HG02759 (cell line): ENCODE measurements around the gene NTMT1.

ENCODE experiments used
- ATAC-seq: cut with Tn5 transposase; IDR thresholded peaks from one replicate; pipeline ENCODE4 v1.9.1; 2021; ENCODE audit warnings: mild to moderate bottlenecking, moderate library complexity; ENCODE audit not compliant: unreplicated experiment

The NTMT1 gene

DNA sequence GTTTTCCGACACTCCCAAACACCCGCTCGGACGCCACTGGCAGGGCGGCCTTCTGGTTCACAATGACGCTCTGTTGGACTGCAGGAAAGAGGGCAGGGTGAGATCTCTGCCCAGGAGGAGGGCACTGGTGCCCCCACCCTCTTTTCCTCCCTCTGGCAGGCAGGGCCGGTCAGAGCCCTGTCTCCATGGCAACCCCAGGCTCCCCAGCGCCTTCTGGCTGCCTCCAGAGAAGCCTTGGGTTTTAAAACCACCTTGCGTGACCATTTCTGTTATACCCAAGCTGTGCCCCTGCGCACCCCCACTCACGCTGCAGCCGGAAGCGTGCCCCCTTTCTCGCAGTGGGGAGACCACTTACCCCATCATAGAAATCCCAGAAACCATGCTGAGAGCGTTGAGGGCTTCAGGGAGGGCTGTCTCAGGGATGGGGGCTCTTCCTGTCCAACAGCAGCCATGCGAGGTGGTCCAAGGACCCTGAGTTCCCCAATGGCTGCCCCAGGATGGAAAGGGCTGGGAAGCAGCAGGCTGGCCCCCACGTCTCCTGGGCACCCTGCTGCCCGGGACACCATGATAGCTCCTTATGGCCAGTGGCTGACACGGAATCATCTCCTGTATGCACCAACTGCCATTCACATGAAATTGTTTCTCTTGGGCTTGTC, 12.3 kb upstream of the NTMT1 start:
- no peak for ATAC-seq

DNA sequence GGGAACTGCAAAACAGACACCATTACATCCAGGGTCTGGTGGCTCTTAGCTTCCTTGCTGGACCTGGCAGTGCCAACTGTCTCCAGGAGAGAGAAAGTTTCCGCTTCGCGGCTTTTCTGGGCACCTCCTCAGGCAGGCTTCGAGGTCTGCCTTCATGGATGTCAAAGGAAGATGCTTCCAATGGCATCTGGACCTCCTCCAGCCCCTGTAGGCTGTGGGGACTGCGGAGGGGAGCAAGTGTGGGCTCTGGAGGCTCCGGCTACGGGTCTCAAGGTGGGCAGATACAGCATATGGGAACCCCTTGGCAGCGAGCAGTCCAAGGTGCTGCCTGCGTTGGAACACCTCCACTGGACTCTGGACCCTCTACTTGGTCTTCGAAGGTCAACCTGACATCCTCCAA, 11.0 kb upstream of the NTMT1 start:
- ATAC-seq: no peak

DNA sequence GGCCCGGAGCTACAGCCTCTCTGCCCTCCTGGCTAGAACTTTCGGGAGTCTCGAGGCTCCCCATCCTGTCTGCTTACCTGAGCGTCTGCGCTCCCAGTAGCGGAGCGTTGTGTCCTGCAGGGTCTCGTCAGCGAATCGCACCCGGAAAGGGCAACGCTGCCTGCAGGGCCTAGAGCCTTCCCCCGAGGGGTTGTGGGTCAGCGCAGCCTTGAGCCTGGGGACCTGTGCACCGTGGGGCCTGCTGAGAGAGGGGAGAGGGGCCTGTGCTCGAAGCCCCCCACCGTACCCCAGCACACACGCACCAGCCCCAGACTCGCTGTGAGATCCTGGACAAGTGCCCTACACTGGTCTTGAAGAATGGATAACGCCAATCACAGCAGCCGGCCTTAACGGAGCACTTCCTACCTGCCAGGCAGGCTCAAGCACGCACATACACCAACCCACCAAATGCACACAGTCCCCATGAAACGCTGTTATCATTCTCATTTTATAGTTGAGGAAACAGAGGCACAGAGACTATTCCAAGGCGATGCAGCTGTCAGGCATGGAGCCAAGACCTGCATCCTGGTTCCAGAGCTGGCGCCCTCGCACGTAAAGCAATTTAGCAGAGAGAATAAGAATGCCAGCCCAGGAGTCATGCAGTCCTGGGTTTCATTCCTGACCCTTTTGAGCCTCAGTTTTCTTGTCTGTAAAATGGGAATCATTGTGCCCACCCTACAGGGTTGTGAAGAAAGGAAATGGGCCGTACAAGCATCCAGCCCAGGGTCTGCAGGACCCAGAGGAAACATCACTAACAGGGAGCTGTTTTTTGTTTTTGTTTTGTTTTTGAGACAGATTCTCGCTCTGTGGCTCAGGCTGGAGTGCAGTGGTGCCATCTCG, 10.3 kb upstream of the NTMT1 start:
- no peak for ATAC-seq

DNA sequence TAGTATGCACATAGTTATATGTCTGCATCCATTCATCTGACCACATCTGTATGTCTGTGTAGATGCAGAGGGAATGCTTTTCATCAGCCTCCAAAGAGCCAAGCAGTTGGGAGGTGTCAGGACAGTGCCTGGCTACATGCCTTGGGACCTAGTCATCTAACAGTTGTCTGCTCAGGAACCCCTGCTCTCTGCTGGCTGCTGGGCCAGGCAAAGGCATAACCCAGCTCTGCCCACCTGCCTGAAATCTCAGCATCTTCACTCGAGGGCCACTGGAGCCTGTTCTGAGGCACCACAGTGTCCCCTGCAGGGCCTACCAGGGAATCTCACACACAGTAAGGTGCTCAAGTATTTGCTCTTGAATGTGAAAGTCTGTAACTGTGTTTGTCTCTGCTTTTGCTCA, 8.8 kb upstream of the NTMT1 start:
- ATAC-seq: no peak

DNA sequence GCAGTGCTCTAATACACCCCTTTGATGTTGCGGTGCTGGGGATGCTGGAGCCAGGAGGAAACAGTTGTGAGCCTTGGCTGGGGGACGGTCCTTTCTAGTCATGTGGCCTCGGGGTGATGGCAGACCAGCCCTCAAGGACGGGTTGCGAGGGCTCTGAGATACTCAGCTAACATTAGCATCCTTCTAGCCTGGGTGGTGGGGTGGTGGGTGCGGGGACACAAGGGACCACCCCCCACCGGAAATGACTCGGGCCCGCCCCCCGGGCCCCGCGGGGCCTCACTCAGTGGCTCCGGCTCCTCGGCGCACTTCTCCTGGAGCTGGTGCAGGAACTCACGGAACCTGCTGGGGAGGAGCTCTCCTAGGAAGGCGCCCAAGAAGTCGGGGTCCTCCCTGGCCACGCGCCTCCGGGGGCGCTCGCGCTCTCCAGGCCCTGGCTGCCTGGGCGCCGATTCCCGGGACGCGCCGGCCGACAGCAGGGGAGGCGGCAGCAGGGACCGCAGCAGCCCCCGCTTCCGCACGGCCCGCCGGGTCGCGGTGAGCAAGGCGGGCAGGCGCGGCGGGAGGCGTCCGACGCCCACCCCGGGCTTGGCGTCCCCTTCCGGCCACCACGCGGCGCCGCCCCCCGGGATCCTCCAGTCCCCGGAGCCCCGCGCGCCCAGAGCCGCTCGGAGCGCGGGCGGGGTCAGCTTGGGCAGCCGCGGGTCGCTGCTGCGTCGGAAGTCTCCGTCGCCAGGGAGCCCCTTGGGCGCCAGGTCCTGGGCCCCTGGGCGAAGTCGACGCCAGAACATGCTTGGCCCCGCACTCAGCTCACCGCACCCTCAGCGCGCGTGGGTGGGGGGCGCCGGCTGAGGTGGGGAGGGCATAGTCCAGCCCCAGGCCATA, 5.9 kb upstream of the NTMT1 start:
- no peak for ATAC-seq

DNA sequence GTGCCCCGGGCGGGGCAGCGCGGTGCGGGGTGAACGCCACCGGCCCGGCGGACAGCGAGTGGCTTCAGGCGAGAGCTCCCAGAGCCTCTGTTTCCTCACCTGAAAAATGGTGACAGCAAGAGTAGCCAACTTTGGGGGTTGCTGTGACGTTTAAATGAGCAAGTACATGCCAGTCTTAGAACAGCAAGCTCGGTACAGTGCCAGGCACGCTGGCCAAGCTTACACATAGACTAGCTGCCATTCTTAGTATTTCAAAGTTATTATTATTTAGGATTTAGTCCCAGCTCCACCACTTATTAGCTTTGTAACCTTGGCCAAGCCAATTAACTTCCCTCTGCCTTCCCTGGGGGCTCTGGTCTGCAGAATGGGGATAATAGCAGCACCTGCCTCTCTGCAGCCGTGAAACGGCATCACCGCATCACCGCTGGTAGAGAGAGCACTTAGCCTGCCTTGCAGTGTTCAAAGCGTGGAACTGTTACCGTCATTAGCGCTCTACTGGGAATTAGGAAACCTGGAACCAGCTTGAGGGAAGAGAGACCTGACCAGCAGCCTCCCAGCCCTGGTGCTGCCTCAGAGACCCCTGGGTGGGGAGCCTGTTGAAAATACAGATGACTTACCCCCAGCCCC, 5.2 kb upstream of the NTMT1 start, which contains the start of gene C9orf50:
C9orf50 (minus strand) TSS at position 433 of the 627 bp plus-strand sequence. CDS start 527 bp downstream, outside the sequence.
- no peak for ATAC-seq

DNA sequence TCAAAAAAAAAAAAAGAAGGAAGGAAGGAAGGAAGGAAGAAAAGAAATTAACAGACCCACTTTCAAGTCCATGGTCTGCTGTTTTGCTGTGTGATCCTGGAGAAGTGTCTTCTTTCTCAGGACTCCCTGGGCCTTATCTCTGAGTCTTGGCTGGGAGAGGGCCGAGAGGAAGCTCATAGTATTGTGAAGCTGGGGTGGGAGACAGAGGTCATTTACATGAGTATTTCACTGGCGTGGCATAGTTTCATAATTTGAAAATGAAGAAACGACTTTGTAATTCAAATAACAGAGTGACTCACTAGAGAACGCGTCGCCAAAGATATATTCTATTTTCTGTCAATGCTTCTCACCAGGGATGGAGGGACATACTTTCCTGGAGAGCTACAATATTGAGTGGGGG, 2.6 kb upstream of the NTMT1 start:
- no peak for ATAC-seq

DNA sequence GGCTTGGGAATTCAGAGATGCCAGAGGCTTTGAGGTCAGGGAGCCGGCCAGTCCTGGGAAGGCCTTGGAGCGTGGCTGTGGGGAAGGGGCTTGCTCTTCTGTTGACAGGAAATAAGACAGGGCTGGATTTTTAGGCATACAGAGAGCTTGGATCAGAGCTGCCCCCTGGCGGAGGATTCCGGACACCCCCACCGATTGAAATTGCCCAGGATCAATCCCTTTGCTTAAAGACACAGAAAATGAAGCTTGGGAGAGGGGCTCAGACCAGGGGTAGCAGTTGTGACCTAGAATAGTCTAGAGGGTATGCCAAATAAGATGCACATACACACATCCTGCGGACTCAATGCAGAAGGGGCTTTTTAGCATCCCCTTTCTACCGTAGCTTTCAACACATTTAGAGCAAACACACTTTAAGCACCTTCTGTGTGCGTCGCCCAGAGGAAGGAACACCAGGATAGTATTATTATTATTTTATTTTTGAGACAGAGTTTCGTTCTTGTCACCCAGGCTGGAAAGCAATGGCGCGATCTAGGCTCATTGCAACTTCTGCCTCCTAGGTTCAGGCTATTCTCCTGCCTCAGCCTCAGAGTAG, 1.7 kb upstream of the NTMT1 start:
- no peak for ATAC-seq

DNA sequence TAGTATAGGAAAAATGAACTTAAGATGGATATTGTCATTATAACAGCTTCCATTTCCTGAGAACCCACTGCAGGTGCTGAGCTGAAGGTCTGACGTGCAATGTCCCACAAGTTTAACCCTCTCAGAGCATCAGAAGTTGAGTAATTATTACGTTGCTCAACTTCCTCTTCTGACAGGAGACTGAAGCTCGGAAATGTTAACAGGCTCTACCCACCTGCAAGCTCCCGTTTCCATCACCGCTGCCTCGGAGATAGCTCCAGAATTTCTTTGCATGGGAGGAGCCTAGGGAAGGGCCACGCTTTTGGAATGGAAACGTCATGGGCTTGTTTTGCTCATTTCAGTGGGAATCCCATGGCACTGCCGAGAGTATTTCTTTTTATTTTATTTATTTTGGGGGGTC, 1.0 kb upstream of the NTMT1 start:
- no peak for ATAC-seq

DNA sequence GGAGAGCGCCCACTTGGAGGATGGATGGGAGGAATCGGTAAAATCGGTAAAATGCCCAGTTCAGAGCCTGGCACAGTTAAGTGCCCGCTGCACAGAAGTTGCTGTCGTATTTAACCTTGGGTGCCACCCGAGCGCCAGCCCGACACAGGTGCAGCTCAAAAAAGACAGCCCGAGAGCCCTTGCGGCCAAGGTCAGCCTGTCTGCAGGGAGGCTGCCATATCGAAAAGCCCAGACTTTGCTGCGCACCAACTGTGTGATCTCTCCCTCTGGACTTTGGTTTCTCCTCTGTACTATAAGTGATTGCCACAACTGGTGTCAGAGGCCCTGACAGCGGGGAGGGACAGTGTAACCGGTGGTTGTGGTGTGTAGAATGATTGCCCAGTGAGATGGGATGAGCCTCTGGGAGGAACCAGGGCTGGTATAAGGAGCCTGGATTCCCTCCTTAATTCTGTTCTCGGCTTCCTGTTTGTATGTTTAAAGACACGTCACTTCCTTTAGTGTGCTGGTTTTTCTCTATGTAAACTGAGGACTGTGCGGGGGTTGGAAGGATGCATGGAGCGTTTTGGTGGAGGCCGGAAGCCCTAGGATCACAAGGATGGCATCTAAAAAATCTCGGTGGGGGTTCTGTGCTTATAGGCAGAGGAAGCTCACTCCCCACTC, 792 bp downstream of the NTMT1 start:
- peak; percentile 26 for ATAC-seq

DNA sequence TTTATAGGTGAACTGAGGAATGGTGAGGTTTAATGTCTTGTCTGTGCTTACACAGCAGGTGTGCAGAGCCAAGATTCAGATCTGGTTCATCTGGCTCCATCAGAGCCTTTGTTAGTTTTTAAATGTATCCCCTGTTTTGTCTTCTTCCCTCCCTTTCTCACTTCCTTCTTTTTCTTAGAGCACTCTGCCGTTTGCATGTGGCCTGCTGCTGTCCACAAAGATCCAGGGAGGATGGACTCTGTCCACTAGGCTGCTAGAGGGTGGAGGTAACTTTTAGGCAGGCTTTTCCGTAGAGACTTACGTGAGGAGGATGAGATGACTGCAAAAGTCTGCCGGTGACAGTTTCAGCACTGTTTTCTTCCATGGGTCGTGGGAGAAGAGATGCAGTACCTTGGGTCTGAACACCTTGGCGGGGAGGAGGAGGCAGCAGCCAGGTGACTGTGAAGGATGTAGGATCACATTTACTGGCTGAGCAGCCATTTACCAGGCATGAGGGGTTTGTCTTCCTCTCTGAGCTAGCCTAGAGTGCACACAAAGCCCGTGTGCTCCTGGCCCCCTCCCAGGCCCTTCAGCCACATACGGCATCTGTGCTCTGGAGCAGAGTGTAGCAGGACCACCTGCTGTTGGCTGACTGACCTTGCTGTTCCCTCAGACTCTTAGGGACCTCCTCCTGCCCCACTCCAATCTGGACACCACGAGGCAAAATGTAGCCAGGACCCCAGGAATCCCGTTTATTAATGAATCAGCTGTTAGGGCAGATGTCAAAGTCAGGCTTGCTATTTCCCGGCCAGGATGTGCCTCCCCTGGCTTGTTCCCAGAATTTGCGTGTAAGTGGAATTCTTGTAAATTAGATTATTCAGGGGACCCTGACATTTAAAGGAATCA, 1.8 kb downstream of the NTMT1 start:
- no peak for ATAC-seq

DNA sequence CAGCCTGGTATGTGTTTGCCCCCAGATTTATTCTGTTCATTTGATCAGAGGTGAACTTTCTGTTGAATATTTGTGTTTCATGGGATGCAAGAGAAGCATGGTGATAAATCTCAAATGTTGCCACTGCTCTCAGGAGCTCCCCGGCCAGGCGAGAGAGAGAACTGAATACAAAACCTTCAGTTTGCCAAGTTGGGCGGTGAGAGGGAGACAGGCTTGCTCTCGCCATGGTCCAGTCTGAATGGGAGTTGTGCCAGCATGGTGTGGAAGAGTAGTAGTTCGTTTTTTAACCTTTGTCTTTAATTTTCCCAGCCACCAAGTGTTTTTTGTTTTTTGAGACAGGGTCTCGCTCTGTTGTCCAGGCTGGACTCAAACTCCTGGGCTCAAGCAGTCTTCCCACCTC, 2.7 kb downstream of the NTMT1 start:
- ATAC-seq: no peak

DNA sequence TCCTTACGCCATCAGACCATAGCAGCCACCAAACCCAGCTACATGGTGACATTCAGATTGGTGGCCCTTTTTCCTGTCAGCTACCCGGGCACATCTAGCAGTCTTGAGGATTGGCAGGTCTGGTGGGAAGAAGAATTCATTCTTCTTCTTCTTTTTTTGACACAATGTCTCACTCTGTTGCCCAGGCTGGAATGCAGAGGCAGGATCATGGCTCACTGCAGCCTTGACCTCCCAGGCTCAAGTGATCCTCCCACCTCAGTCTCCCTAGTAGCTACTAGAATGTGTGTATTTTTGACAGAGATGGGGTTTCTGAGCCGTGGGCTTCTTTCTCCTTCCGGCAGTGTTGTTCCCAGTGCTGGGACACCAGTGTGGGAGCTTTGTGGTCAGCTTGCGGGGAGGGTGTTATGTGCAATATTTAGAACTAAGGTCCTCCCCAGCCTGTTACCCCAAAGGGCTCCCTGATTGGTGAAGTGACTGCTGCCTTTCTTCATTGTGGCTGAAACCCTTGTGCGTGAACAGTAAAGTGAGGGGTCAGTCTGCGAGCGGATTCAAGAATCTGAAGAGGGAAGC, 3.4 kb downstream of the NTMT1 start:
- no peak for ATAC-seq

DNA sequence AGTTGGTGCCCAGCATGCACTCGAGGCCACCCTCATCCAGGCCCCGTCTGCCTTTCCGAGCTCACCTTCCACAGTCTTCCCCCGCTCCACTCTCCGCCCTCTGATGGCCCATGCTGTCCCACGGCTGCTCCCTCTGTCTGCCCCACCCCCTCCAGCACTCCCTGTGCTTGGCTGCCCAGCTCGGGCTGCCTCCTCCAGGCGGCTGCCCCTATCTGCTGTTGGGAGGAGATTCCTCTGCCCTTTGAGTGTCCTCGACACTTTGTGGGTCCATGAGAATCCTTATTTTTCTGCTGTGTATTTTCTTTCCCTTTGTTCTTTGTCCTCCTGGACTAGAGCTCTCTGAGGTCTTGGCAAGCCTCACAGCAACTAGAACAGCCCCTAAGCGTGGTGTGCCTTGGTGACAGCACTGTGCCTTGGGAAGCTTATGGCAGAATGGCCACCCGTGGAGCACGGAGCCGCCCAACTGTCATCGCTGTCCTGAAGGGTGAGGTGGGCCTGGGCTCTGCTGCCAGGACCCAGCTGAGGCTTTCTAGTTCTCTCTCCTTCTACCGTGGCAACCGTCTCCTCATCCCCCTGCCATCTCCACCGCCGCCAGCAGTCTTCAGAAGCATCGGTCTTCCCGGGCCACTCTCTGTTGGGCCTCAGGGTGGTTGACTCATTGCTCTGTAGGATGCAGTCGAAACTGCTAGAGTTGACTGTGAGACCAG, 5.2 kb downstream of the NTMT1 start:
- no peak for ATAC-seq

DNA sequence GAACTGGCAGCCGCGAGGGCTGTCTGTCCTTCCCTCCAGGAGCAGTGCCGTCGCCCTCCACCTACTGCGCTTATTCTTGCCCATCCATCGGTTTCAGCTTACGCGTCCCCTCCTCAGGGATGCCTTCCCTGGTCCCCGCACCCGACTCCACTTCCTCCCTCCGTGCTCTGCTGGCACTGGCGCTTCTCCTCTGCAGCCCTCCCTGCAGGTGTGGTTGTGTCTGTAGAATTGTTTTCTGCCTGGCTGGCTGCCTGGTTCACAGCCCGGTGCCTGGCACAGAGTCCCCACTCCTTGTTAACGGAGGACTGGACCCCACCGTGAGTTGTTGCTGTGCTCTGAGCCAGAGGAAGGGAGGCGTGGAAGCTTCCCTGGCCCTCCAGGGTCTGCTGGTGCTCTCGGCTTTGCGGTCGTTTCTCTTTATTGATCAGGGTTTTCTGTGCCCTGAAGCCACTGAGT, 5.7 kb downstream of the NTMT1 start:
- ATAC-seq: no peak

DNA sequence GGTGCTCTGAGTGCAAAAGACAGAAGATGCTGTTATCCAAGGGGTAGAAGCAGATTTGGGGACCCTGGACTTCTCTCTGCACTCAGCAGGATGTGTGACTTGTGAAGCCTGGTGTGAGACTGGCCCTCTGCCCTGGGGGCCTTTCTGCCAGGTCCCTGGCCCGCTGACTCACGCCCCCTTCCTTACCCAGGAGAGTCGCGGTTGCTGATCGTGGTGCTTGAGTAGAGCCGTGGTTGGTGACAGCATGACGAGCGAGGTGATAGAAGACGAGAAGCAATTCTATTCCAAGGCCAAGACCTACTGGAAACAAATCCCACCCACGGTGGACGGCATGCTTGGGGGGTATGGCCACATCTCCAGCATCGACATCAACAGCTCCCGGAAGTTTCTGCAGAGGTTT, 6.5 kb downstream of the NTMT1 start:
- ATAC-seq: no peak

DNA sequence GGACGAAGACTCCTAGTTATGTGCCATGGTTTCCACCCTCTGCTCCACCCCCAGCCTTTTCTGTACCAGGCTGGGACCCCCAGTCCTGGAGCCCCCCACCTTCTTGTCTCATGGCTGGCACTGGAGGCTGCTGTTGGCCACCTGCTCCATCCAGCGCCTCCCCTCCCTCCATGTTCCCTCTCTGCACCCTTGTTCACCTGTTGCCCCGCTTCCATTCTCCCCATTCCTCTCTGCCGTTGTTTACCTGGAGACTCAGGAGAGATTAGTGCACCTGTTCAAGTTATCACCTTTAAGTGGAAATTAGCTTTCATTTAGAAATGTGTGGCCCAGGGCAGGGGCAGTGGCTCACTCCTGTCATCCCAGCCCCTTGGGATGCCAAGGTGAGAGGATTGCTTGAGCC, 7.2 kb downstream of the NTMT1 start:
- ATAC-seq: no peak

DNA sequence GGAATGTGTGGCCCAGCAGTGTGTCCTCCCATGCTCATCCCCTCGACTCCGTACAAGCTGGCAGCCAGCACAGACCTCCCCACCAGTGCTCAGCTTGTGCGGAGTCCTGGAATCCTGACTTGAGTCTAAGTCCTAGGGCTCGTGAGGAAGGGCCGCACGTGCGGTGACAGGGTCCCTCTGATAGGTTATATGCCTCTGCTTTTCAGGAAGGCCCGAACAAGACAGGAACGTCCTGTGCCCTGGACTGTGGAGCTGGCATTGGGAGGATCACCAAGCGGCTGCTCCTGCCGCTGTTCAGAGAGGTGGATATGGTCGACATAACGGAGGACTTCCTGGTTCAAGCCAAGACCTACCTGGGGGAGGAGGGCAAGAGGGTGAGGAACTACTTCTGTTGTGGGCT, 7.9 kb downstream of the NTMT1 start:
- ATAC-seq: no peak
